Ovary (tissue), 3 donors: ENCODE data around the gene GLRB.

Experiments
- POLR2A ChIP-seq: fragments of 450-650 bp; IDR thresholded peaks from one replicate; pipeline ENCODE4 v1.6.1; 2017; ENCODE audit warnings: antibody characterized with exemption, mild to moderate bottlenecking, moderate library complexity
- TF ChIP-seq, protein P1 (sequence below), 3 donors: fragments of 450-650 bp in 2 of 3; fragments of 200-600 bp in 1 of 3; IDR thresholded peaks; one replicate each; pipeline versions ENCODE4 v1.5.1 to v1.8.0; 2016 to 2022; ENCODE audit warnings: antibody characterized with exemption in 3 of 3, mild to moderate bottlenecking in 1 of 3
- donor health status: DM: no; HTN: no; CAD: no.

DNA sequence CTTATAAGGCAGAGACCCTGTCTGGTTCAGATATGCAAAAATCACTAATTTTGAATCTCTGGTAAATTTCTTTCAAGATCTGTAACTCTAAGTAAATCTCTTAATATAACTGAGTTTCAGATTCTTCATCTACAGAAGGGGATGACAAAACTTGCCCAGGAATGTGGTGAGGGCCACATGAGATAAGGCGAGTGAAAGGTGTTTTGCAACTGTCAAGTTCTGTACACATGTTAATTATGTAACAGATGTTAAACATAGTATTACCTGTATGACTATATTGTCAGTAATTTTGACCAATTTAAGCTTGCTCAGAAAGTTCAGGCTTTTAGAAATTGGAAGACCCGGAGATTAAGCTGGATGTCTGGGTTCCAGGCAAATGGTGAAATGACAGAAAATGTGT lies 549 bp upstream of the GLRB start:
- TF ChIP-seq POLR2A = no peak
- TF ChIP-seq, protein P1, sequence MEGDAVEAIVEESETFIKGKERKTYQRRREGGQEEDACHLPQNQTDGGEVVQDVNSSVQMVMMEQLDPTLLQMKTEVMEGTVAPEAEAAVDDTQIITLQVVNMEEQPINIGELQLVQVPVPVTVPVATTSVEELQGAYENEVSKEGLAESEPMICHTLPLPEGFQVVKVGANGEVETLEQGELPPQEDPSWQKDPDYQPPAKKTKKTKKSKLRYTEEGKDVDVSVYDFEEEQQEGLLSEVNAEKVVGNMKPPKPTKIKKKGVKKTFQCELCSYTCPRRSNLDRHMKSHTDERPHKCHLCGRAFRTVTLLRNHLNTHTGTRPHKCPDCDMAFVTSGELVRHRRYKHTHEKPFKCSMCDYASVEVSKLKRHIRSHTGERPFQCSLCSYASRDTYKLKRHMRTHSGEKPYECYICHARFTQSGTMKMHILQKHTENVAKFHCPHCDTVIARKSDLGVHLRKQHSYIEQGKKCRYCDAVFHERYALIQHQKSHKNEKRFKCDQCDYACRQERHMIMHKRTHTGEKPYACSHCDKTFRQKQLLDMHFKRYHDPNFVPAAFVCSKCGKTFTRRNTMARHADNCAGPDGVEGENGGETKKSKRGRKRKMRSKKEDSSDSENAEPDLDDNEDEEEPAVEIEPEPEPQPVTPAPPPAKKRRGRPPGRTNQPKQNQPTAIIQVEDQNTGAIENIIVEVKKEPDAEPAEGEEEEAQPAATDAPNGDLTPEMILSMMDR (IDR thresholded peaks at IDR 0.05) = no peak
